Astrocyte (in vitro differentiated cells and primary cell): ENCODE data around the gene PRUNE1. TPM values are rescaled to one million over a fixed set of nuclear protein-coding genes. Genes with fewer than 3 reads are reported as not detected.
A peak's percentile ranks its signal among the peaks of the same experiment; 100 is the strongest.

ENCODE experiments used
- DNase-seq: peaks from one replicate; pipeline ENCODE4 v3.0.0-alpha.2; 2010; ENCODE audit warnings: low read depth
- FAIRE-seq: peaks from 2 replicates; lab custom pipeline; 2011; peaks lifted over from hg19 to GRCh38; lab: Jason Lieb, UNC
- H2AFZ ChIP-seq: 2 replicates; pipeline ENCODE4 v1.6.0; 2012; ENCODE audit warnings: low read depth, low read length, inconsistent platforms
- H3K27ac ChIP-seq: 2 replicates; pipeline ENCODE4 v1.5.1; 2011; ENCODE audit warnings: low read depth, low read length, inconsistent platforms
- H3K27me3 ChIP-seq: 2 replicates; pipeline ENCODE4 v1.6.0; 2011; ENCODE audit warnings: low read length, inconsistent platforms; ENCODE audit not compliant: insufficient read depth
- H3K36me3 ChIP-seq: 2 replicates; pipeline ENCODE4 v1.5.1; 2011; ENCODE audit warnings: low read length, inconsistent platforms; ENCODE audit not compliant: insufficient read depth
- H3K4me1 ChIP-seq: 2 replicates; pipeline ENCODE4 v1.5.1; 2011; ENCODE audit warnings: low read length, inconsistent platforms; ENCODE audit not compliant: insufficient read depth
- H3K4me2 ChIP-seq: 2 replicates; pipeline ENCODE4 v1.6.0; 2012; ENCODE audit warnings: low read length, inconsistent platforms
- H3K4me3 ChIP-seq: 2 replicates; pipeline ENCODE4 v1.5.1; 2011; ENCODE audit warnings: low read depth, mild to moderate bottlenecking, low read length, inconsistent platforms; ENCODE audit not compliant: insufficient read depth
- H3K79me2 ChIP-seq: 2 replicates; pipeline ENCODE4 v1.6.0; 2012; ENCODE audit warnings: mild to moderate bottlenecking, low read length, inconsistent platforms; ENCODE audit not compliant: insufficient read depth
- H3K9ac ChIP-seq: 2 replicates; pipeline ENCODE4 v1.6.0; 2012; ENCODE audit warnings: mild to moderate bottlenecking, low read length, inconsistent platforms
- H3K9me3 ChIP-seq: 2 replicates; pipeline ENCODE4 v1.5.1; 2012; ENCODE audit warnings: low read depth, mild to moderate bottlenecking, low read length, inconsistent platforms; ENCODE audit not compliant: insufficient read depth
- H4K20me1 ChIP-seq: 2 replicates; pipeline ENCODE4 v1.6.0; 2012; ENCODE audit warnings: low read length, inconsistent platforms; ENCODE audit not compliant: insufficient read depth
- H3K27ac Mint-ChIP-seq: one replicate; pipeline ENCODE4 v1.8.0; 2021; ENCODE audit warnings: mild to moderate bottlenecking, mixed read lengths; ENCODE audit not compliant: unreplicated experiment
- H3K27me3 Mint-ChIP-seq: one replicate; pipeline ENCODE4 v1.8.0; 2021; ENCODE audit warnings: low read depth, mixed read lengths; ENCODE audit not compliant: unreplicated experiment
- H3K36me3 Mint-ChIP-seq: one replicate; pipeline ENCODE4 v1.8.0; 2021; ENCODE audit warnings: low read depth, mixed read lengths; ENCODE audit not compliant: unreplicated experiment
- H3K4me1 Mint-ChIP-seq: one replicate; pipeline ENCODE4 v1.8.0; 2021; ENCODE audit warnings: low read depth, mixed read lengths; ENCODE audit not compliant: unreplicated experiment
- H3K4me3 Mint-ChIP-seq: one replicate; pipeline ENCODE4 v1.8.0; 2021; ENCODE audit warnings: mild to moderate bottlenecking, moderate library complexity, mixed read lengths; ENCODE audit not compliant: unreplicated experiment
- H3K9me3 Mint-ChIP-seq: one replicate; pipeline ENCODE4 v1.8.0; 2021; ENCODE audit warnings: mild to moderate bottlenecking, mixed read lengths; ENCODE audit not compliant: unreplicated experiment
- CTCF ChIP-seq: IDR thresholded peaks from 2 replicates; pipeline ENCODE4 v1.5.1; 2011; ENCODE audit warnings: low read depth, mild to moderate bottlenecking, inconsistent platforms, low read length, moderate library complexity; ENCODE audit not compliant: insufficient read depth
- EZH2 ChIP-seq: IDR thresholded peaks from 2 replicates; pipeline ENCODE4 v1.6.1; 2012; ENCODE audit warnings: mild to moderate bottlenecking, low read length, inconsistent platforms; ENCODE audit not compliant: insufficient read depth
- total RNA-seq: library from RNA; stranded (reverse); gene quantifications from 2 replicates; pipeline ENCODE4 v1.2.1, GENCODE V29; 2021

Gene PRUNE1
- total RNA-seq, 1 donor from 2014 or later = 14.3 TPM

GRCh38 chr1:151072224-151072623 lies 64.0 kb downstream of the PRUNE1 start:
- Histone ChIP-seq H3K79me2 (peaks cover 25% of the 10 kb centered on the region), H3K4me2 (no peak overlapping the region), H3K27me3 (no peaks in the 10 kb centered on the region), H3K36me3 (peaks cover 13% of the 10 kb centered on the region), H2AFZ (no peak overlapping the region), H4K20me1 (peaks cover 5% of the 10 kb centered on the region), H3K4me1 (peaks cover 2% of the 10 kb centered on the region), H3K9ac (no peak overlapping the region), H3K27ac (no peak overlapping the region), H3K4me3 (no peak overlapping the region), H3K9me3 (no peaks in the 10 kb centered on the region)
- no peak for DNase-seq
- TF ChIP-seq EZH2 (no peak), CTCF (no peak)
- no peak for FAIRE-seq
- no peaks in the 10 kb centered on the region for H3K27me3 Mint-ChIP-seq
- H3K36me3 Mint-ChIP-seq = peaks cover 14% of the 10 kb centered on the region
- no peaks in the 10 kb centered on the region for H3K9me3 Mint-ChIP-seq
- peaks cover 9% of the 10 kb centered on the region for H3K4me1 Mint-ChIP-seq
- no peak overlapping the region for H3K4me3 Mint-ChIP-seq
- peak overlapping the region; percentile 20 for H3K27ac Mint-ChIP-seq

Other genes with a start within 250 kb of the PRUNE1 start
- gene CTSS, start 242.7 kb upstream of the PRUNE1 start, total RNA-seq = 0.31 and 0.61 TPM in 2 replicates
- gene CTSK, start 200.2 kb upstream of the PRUNE1 start, total RNA-seq = 3.9 and 4.0 TPM in 2 replicates
- gene ARNT, start 131.8 kb upstream of the PRUNE1 start, total RNA-seq = 24.1 and 25.8 TPM in 2 replicates
- not detected in 2 replicates for gene CTXND2, start 121.3 kb upstream of the PRUNE1 start, total RNA-seq
- 28.4 and 30.0 TPM in 2 replicates for gene SETDB1, start 82.1 kb upstream of the PRUNE1 start, total RNA-seq
- gene CERS2, start 33.6 kb upstream of the PRUNE1 start, total RNA-seq = 177 and 189 TPM in 2 replicates
- not detected in 2 replicates for gene ANXA9, start 26.2 kb upstream of the PRUNE1 start, total RNA-seq
- gene MINDY1, start 1.5 kb upstream of the PRUNE1 start, total RNA-seq = 8.5 and 8.8 TPM in 2 replicates
- gene BNIPL, start 28.1 kb downstream of the PRUNE1 start, total RNA-seq = 0.29 and 0.73 TPM in 2 replicates
- 1.3 and 1.7 TPM in 2 replicates for gene C1orf56, start 39.3 kb downstream of the PRUNE1 start, total RNA-seq
- 107 and 116 TPM in 2 replicates for gene CDC42SE1, start 51.2 kb downstream of the PRUNE1 start, total RNA-seq
- gene MLLT11, start 51.9 kb downstream of the PRUNE1 start, total RNA-seq = 69.3 and 77.4 TPM in 2 replicates
- gene GABPB2, start 62.3 kb downstream of the PRUNE1 start, total RNA-seq = 3.6 and 3.8 TPM in 2 replicates
- gene SEMA6C, start 138.2 kb downstream of the PRUNE1 start, total RNA-seq = 7.4 and 7.5 TPM in 2 replicates
- gene TNFAIP8L2, start 148.2 kb downstream of the PRUNE1 start, total RNA-seq = not detected in 2 replicates
- gene LYSMD1, start 157.5 kb downstream of the PRUNE1 start, total RNA-seq = 9.5 and 9.9 TPM in 2 replicates
- gene SCNM1, start 157.7 kb downstream of the PRUNE1 start, total RNA-seq = 64.3 and 66.5 TPM in 2 replicates
- 1.4 TPM in 1 of 2 replicates, not detected in the other for gene TMOD4, start 167.5 kb downstream of the PRUNE1 start, total RNA-seq
- gene VPS72, start 181.7 kb downstream of the PRUNE1 start, total RNA-seq = 59.0 and 62.2 TPM in 2 replicates
- gene PIP5K1A, start 190.1 kb downstream of the PRUNE1 start, total RNA-seq = 104 and 121 TPM in 2 replicates
- 154 and 171 TPM in 2 replicates for gene PSMD4, start 246.3 kb downstream of the PRUNE1 start, total RNA-seq